ENCODE measurements around the gene KDM1B. TPM values are rescaled to one million over a fixed set of nuclear protein-coding genes. Genes with fewer than 3 reads are reported as not detected.

Gene KDM1B
- total and polyA plus RNA-seq, 2 donors (not counting 3 experiments of a cell fraction or from before 2014, with no cell fraction given): 3.0 to 10.8 TPM

GRCh38 chr6:18177286-18177965 is 22.2 kb downstream of the KDM1B start:
- Histone ChIP-seq H3K4me2 (ENCODE audit: insufficient read depth, low read length) (no peak overlapping the region), H3K36me3 (ENCODE audit: control insufficient read depth in 2 of 2, extremely low read depth in 1 of 2, insufficient read depth in 2 of 2, low read length in 2 of 2) (no peaks in the 10 kb centered on the region), H3K4me3 (replicated peaks in 1 of 3; ENCODE audit: insufficient read depth in 1 of 3, low read depth in 1 of 3, low read length in 3 of 3) (no peak overlapping the region), H2AFZ (ENCODE audit: low read depth, low read length) (no peak overlapping the region), H4K20me1 (replicated peaks; ENCODE audit: control insufficient read depth, extremely low read depth, insufficient read depth, low read length) (no peaks in the 10 kb centered on the region), H3K9me1 (replicated peaks; ENCODE audit: control insufficient read depth, extremely low read depth, insufficient read depth, low read length) (no peaks in the 10 kb centered on the region), H3K9ac (replicated peaks; ENCODE audit: extremely low read depth, insufficient read depth, low read length) (no peak overlapping the region), H3K27ac (ENCODE audit: insufficient read depth, low read depth, low read length) (no peak overlapping the region), H3K27me3 (ENCODE audit: control insufficient read depth in 2 of 2, insufficient read depth in 2 of 2, low read length in 2 of 2) (no peaks in the 10 kb centered on the region), H3K4me1 (ENCODE audit: control insufficient read depth, extremely low read depth, insufficient read depth, low read length) (no peaks in the 10 kb centered on the region), H3K79me2 (ENCODE audit: control insufficient read depth, insufficient read depth, low read length) (no peaks in the 10 kb centered on the region), H3K9me3 (replicated peaks; ENCODE audit: control insufficient read depth, insufficient read depth, low read length) (no peaks in the 10 kb centered on the region)
- intact Hi-C loops (cut with micrococcal nuclease): no loop called here
- dilution Hi-C loops (cut with MboI; ENCODE audit: extremely low pct_ligation_motif_present, low sequenced_read_pairs): no loop called here
- no peak for FAIRE-seq
- no TSS peak for BruUV-seq (replicated peaks)
- no peak for TF ChIP-seq CTCF (IDR thresholded peaks at IDR 0.05; ENCODE audit: extremely low read depth in 1 of 2, insufficient read depth in 1 of 2, low read depth in 1 of 2, low read length in 2 of 2)
- no peak for TF ChIP-seq JUN (IDR thresholded peaks at IDR 0.05; ENCODE audit: borderline replicate concordance, insufficient read depth, insufficient read length, low read depth)
- no peak for TF ChIP-seq FOS (IDR thresholded peaks at IDR 0.05; ENCODE audit: borderline replicate concordance, insufficient read depth, low read length)
- no peak for TF ChIP-seq MYC (IDR thresholded peaks at IDR 0.05; ENCODE audit: low read depth, low read length)
- CTCF ChIA-PET: no interaction called here
- DNase-seq (ENCODE audit: low read depth, low spot score): no peak
- POLR2A ChIA-PET: no interaction called here

GRCh38 chr6:18178960-18179615 is 23.9 kb downstream of the KDM1B start:
- Histone ChIP-seq H3K4me1 (ENCODE audit: control insufficient read depth, extremely low read depth, insufficient read depth, low read length) (no peaks in the 10 kb centered on the region), H3K79me2 (ENCODE audit: control insufficient read depth, insufficient read depth, low read length) (no peaks in the 10 kb centered on the region), H4K20me1 (replicated peaks; ENCODE audit: control insufficient read depth, extremely low read depth, insufficient read depth, low read length) (no peaks in the 10 kb centered on the region), H3K9me3 (replicated peaks; ENCODE audit: control insufficient read depth, insufficient read depth, low read length) (no peaks in the 10 kb centered on the region), H3K9ac (replicated peaks; ENCODE audit: extremely low read depth, insufficient read depth, low read length) (no peak overlapping the region), H3K36me3 (ENCODE audit: control insufficient read depth in 2 of 2, extremely low read depth in 1 of 2, insufficient read depth in 2 of 2, low read length in 2 of 2) (no peaks in the 10 kb centered on the region), H3K27me3 (ENCODE audit: control insufficient read depth in 2 of 2, insufficient read depth in 2 of 2, low read length in 2 of 2) (no peaks in the 10 kb centered on the region), H3K4me2 (ENCODE audit: insufficient read depth, low read length) (no peak overlapping the region), H2AFZ (ENCODE audit: low read depth, low read length) (no peak overlapping the region), H3K27ac (ENCODE audit: insufficient read depth, low read depth, low read length) (no peak overlapping the region), H3K9me1 (replicated peaks; ENCODE audit: control insufficient read depth, extremely low read depth, insufficient read depth, low read length) (no peaks in the 10 kb centered on the region), H3K4me3 (replicated peaks in 1 of 3; ENCODE audit: insufficient read depth in 1 of 3, low read depth in 1 of 3, low read length in 3 of 3) (no peak overlapping the region)
- no peak for TF ChIP-seq CTCF (IDR thresholded peaks at IDR 0.05; ENCODE audit: extremely low read depth in 1 of 2, insufficient read depth in 1 of 2, low read depth in 1 of 2, low read length in 2 of 2)
- no peak for TF ChIP-seq MAX (IDR thresholded peaks at IDR 0.05; ENCODE audit: insufficient read depth, insufficient read length)
- no peak for TF ChIP-seq GATA2 (IDR thresholded peaks at IDR 0.05; ENCODE audit: insufficient read depth, insufficient read length, low read depth, low read length)
- TF ChIP-seq JUN (IDR thresholded peaks at IDR 0.05; ENCODE audit: borderline replicate concordance, insufficient read depth, insufficient read length, low read depth): no peak
- TF ChIP-seq POLR2A (IDR thresholded peaks at IDR 0.05; ENCODE audit: low read depth, low read length): no peak
- no peak for TF ChIP-seq MYC (IDR thresholded peaks at IDR 0.05; ENCODE audit: low read depth, low read length)
- no peak for TF ChIP-seq POLR2AphosphoS5 (IDR thresholded peaks at IDR 0.05; ENCODE audit: insufficient read depth, low read depth, low read length)
- no peak for TF ChIP-seq FOS (IDR thresholded peaks at IDR 0.05; ENCODE audit: borderline replicate concordance, insufficient read depth, low read length)
- TF ChIP-seq EZH2 (IDR thresholded peaks at IDR 0.05; ENCODE audit: borderline replicate concordance, low read depth, low read length, severe bottlenecking): no peak
- dilution Hi-C loops (cut with MboI; ENCODE audit: extremely low pct_ligation_motif_present, low sequenced_read_pairs): no loop called here
- FAIRE-seq (no peak), DNase-seq (ENCODE audit: low read depth, low spot score) (no peak)
- no TSS peak for BruUV-seq (replicated peaks)
- ChIA-PET POLR2A (no interaction called here), CTCF (no interaction called here)
- intact Hi-C loops (cut with micrococcal nuclease): no loop called here
